ENCODE data around the gene C2CD3. TPM values are rescaled to one million over a fixed set of nuclear protein-coding genes. Genes with fewer than 3 reads are reported as not detected.
"Not testable (repeated sequence)": the region's sequence is repeated elsewhere in the genome, so short reads cannot be mapped to it uniquely, and the experiment has no call there.

The C2CD3 gene
- total RNA-seq, 1 experiment from 2014 or later = 22.0 TPM

GRCh38 chr11:74061599-74061998 lies 109.2 kb downstream of the C2CD3 start:
- not testable (repeated sequence) for H4K5ac ChIP-seq (ENCODE audit: insufficient read length, low read depth, low read length); H3K27me3 ChIP-seq (ENCODE audit: insufficient read depth, low read length); H3K9ac ChIP-seq (ENCODE audit: extremely low read depth, insufficient read length, low read length)

More at GRCh38 chr11:74061599-74061998, 109.2 kb downstream of the C2CD3 start:
- H3K9me3 ChIP-seq (ENCODE audit: control insufficient read depth, low read depth, low read length); H4K8ac ChIP-seq (replicated peaks; ENCODE audit: insufficient read length, low read depth, low read length); H4K91ac ChIP-seq (ENCODE audit: insufficient read length, low read depth, low read length); H3K27ac Mint-ChIP-seq; H2BK15ac ChIP-seq (ENCODE audit: low read depth, low read length); H3K14ac ChIP-seq (ENCODE audit: insufficient read depth, low read length); H3K27me3 Mint-ChIP-seq (ENCODE audit: low read depth); H3K79me2 ChIP-seq (ENCODE audit: insufficient read depth, low read length); H3K23ac ChIP-seq (ENCODE audit: insufficient read length, low read depth, low read length); H2AFZ ChIP-seq (ENCODE audit: low read length); H3K27ac ChIP-seq (ENCODE audit: insufficient read length, low read depth, low read length); H3K4me2 ChIP-seq (ENCODE audit: insufficient read depth, insufficient read length, low read length); H3K4me1 ChIP-seq (ENCODE audit: insufficient read depth, low read length); H2BK5ac ChIP-seq (ENCODE audit: insufficient read length, low read length); DNase-seq; H3K18ac ChIP-seq (ENCODE audit: insufficient read length, low read depth, low read length); H3K23me2 ChIP-seq (ENCODE audit: insufficient read length, low read depth, low read length, poor library complexity, severe bottlenecking); H2BK120ac ChIP-seq (ENCODE audit: low read depth, low read length, poor library complexity, severe bottlenecking); H3T11ph ChIP-seq (ENCODE audit: low read length); H3K9me3 Mint-ChIP-seq; H3K79me1 ChIP-seq (ENCODE audit: insufficient read depth, low read depth, low read length, poor library complexity, severe bottlenecking); H3K56ac ChIP-seq (ENCODE audit: insufficient read length, low read depth, low read length); H2BK20ac ChIP-seq (ENCODE audit: low read depth, low read length, poor library complexity, severe bottlenecking); H4K20me1 ChIP-seq (ENCODE audit: control insufficient read depth, insufficient read depth, insufficient read length); H3K4me3 Mint-ChIP-seq; H2BK12ac ChIP-seq (ENCODE audit: insufficient read length, low read depth, low read length); H2AK5ac ChIP-seq (ENCODE audit: insufficient read length, low read length); H3K4me1 Mint-ChIP-seq; H3K4ac ChIP-seq (ENCODE audit: low read depth, low read length): not testable (repeated sequence)
- no CpG with 5 or more reads among the region's 4 CpGs for WGBS (ENCODE audit: extremely low coverage, insufficient read length, low lambda C conversion rate)
- peaks cover 9 to 26% (median 17%) of the 10 kb centered on the region in 3 experiments for H3K36me3 Mint-ChIP-seq (ENCODE audit: insufficient read depth in 1 of 3, low read depth in 3 of 3)

All from H9 (cell line).